ENCODE results near the gene TMEM184A. TPM values are rescaled to one million over a fixed set of nuclear protein-coding genes. Genes with fewer than 3 reads are reported as not detected.

Gene TMEM184A
- total RNA-seq, 1 donor from 2014 or later = not detected

DNA sequence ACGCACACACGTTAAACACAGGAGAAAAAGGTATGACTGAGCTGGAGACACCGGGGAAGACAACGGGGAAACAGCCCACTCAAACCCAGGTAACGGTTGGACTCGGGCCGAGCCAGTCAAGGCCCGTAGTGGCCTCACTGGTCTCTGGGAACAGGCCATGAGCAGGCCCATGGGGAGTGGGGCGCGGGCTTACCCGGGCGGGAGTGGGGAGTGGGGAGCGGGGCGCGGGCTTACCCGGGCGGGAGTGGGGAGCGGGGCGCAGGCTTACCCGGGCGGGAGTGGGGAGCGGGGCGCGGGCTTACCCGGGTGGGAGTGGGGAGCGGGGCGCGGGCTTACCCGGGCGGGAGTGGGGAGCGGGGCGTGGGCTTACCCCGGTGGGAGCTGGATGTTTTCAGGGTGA is 63.4 kb downstream of the TMEM184A start:
- Mint-ChIP-seq H3K9me3 (no peaks in the 10 kb centered on the region), H3K27ac (no peak overlapping the region), H3K4me1 (no peaks in the 10 kb centered on the region), H3K27me3 (no peaks in the 10 kb centered on the region), H3K36me3 (ENCODE audit: low read depth) (peaks cover 43% of the 10 kb centered on the region), H3K4me3 (no peak overlapping the region)
- DNase-seq = no peak
- intact Hi-C loops (cut with micrococcal nuclease) = no loop called here

Other genes starting within 250 kb of the TMEM184A start
- 1.8 TPM in 2 replicates for gene MICALL2, start 96.7 kb downstream of the TMEM184A start, total RNA-seq
- 89.5 and 94.3 TPM in 2 replicates for gene INTS1, start 51.8 kb downstream of the TMEM184A start, total RNA-seq
- 42.9 and 45.5 TPM in 2 replicates for gene MAFK, start 25.5 kb downstream of the TMEM184A start, total RNA-seq
- gene PSMG3, start 13.8 kb upstream of the TMEM184A start, total RNA-seq = 58.0 and 58.5 TPM in 2 replicates
- gene ELFN1, start 114.1 kb upstream of the TMEM184A start, total RNA-seq = not detected in 2 replicates